ENCODE data around the gene PSMB4. TPM values are rescaled to one million over a fixed set of nuclear protein-coding genes. Genes with fewer than 3 reads are reported as not detected.
A peak's percentile ranks its signal among the peaks of the same experiment; 100 is the strongest.

Gene PSMB4
- total RNA-seq, 1 experiment from 2014 or later: 413 TPM

DNA sequence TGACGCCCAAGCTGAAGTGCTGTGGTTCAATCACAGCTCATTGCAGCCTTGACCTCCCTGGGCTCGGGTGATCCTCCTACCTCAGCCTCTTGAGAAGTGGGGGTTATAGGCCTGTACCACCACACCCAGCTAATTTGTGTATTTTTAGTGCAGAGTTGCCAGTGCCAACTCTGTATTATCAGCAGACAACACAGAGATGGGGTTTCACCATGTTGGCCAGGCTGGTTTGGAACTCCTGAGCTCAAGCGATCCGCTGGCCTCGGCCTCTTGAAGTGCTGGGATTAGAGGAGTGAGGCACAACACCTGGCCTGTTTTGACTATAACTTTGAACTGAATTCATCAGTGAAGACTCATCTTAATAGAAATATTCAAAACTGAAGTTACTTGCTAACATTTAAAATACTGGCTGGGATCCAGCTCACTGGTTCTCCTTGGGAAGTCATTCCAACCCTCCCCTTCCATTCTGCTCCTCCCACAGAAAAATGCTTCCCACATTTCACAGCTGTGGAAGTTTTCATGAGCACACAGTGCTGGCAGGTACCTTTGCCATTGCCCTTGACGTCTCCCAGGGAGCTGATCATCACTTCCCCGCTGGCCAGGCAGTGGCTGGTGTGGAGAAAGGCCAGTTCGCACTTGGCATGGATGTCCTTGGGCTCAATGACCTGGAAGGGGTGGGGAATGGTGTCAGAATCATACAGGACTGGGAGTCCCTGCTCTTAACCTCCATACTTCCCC, 31.5 kb upstream of the PSMB4 start:
- Histone ChIP-seq H3K79me2 (ENCODE audit: insufficient read depth, low read length) (no peaks in the 10 kb centered on the region), H2BK120ac (ENCODE audit: low read depth, low read length, poor library complexity, severe bottlenecking) (no peak overlapping the region), H3K9me3 (ENCODE audit: control insufficient read depth, low read depth, low read length) (no peaks in the 10 kb centered on the region), H2BK12ac (ENCODE audit: insufficient read length, low read depth, low read length) (no peak overlapping the region), H3K4me2 (ENCODE audit: insufficient read depth, insufficient read length, low read length) (no peak overlapping the region), H3K23ac (ENCODE audit: insufficient read length, low read depth, low read length) (no peak overlapping the region), H3K56ac (ENCODE audit: insufficient read length, low read depth, low read length) (no peak overlapping the region), H4K91ac (ENCODE audit: insufficient read length, low read depth, low read length) (no peak overlapping the region), H2BK15ac (ENCODE audit: low read depth, low read length) (no peak overlapping the region), H3K4ac (ENCODE audit: low read depth, low read length) (no peak overlapping the region), H3K27me3 (ENCODE audit: insufficient read depth, low read length) (no peaks in the 10 kb centered on the region), H4K20me1 (ENCODE audit: control insufficient read depth, insufficient read depth, insufficient read length) (no peaks in the 10 kb centered on the region), H4K5ac (ENCODE audit: insufficient read length, low read depth, low read length) (no peak overlapping the region), H3K18ac (ENCODE audit: insufficient read length, low read depth, low read length) (no peak overlapping the region), H2BK5ac (ENCODE audit: insufficient read length, low read length) (no peak overlapping the region), H3K14ac (ENCODE audit: insufficient read depth, low read length) (no peak overlapping the region), H3K4me1 (ENCODE audit: insufficient read depth, low read length) (no peaks in the 10 kb centered on the region), H2BK20ac (ENCODE audit: low read depth, low read length, poor library complexity, severe bottlenecking) (no peak overlapping the region), H3K9ac (ENCODE audit: extremely low read depth, insufficient read length, low read length) (no peak overlapping the region), H3K27ac (ENCODE audit: insufficient read length, low read depth, low read length) (no peak overlapping the region), H2AK5ac (ENCODE audit: insufficient read length, low read length) (no peak overlapping the region), H4K8ac (replicated peaks; ENCODE audit: insufficient read length, low read depth, low read length) (no peak overlapping the region), H3T11ph (ENCODE audit: low read length) (no peak overlapping the region), H3K23me2 (ENCODE audit: insufficient read length, low read depth, low read length, poor library complexity, severe bottlenecking) (no peaks in the 10 kb centered on the region), H3K79me1 (ENCODE audit: insufficient read depth, low read depth, low read length, poor library complexity, severe bottlenecking) (no peaks in the 10 kb centered on the region), H2AFZ (ENCODE audit: low read length) (no peak overlapping the region)
- Mint-ChIP-seq H3K4me3 (no peak overlapping the region), H3K4me1 (peaks cover 11 to 22% of the 10 kb centered on the region in 2 experiments), H3K27ac (0 out of 7 replicates have a peak overlapping the region, but pooled peaks of 1 of the 3 experiments have one; percentile 57), H3K36me3 (ENCODE audit: insufficient read depth in 1 of 3, low read depth in 3 of 3) (peaks cover 17 to 33% (median 28%) of the 10 kb centered on the region in 3 experiments), H3K27me3 (ENCODE audit: low read depth) (no peaks in the 10 kb centered on the region; the same call in 1 of the 2 replicates), H3K9me3 (peaks cover 10 to 12% of the 10 kb centered on the region in 2 experiments)
- WGBS (ENCODE audit: extremely low coverage, insufficient read length, low lambda C conversion rate): no CpG with 5 or more reads among the region's 8 CpGs
- TF ChIP-seq CTCF (conservative IDR thresholded peaks at IDR 0.05): no peak
- DNase-seq: no peak
